Activated naive CD8-positive, alpha-beta T cell treated with anti-CD3 and anti-CD28 coated beads, Interleukin-2, amount 50 U/mL, for 24 hours (primary cell): ENCODE data around the gene RAB11FIP3.

Experiments used
- ATAC-seq: fragments of 150-1000 bp; cut with Tn5 transposase; one replicate; pipeline ENCODE4 v1.10.0; 2021
- DNase-seq: peaks from one replicate; pipeline ENCODE4 v3.0.0; 2021
- H3K27ac Mint-ChIP-seq: one replicate; pipeline ENCODE4 v1.8.0; 2021; ENCODE audit warnings: mild to moderate bottlenecking, mixed read lengths
- H3K27me3 Mint-ChIP-seq: one replicate; pipeline ENCODE4 v1.8.0; 2021; ENCODE audit warnings: mixed read lengths
- H3K36me3 Mint-ChIP-seq: one replicate; pipeline ENCODE4 v1.8.0; 2021; ENCODE audit warnings: low read depth, mixed read lengths
- H3K4me1 Mint-ChIP-seq: one replicate; pipeline ENCODE4 v1.8.0; 2021; ENCODE audit warnings: mixed read lengths
- H3K4me3 Mint-ChIP-seq: one replicate; pipeline ENCODE4 v1.8.0; 2021; ENCODE audit warnings: mild to moderate bottlenecking, moderate library complexity, mixed read lengths
- H3K9me3 Mint-ChIP-seq: one replicate; pipeline ENCODE4 v1.8.0; 2021; ENCODE audit warnings: mixed read lengths

Gene RAB11FIP3

GRCh38 chr16:515939-516226 lies 90.4 kb downstream of the RAB11FIP3 start:
- Mint-ChIP-seq H3K9me3 (no peaks in the 10 kb centered on the region), H3K4me3 (no peak overlapping the region), H3K36me3 (no peaks in the 10 kb centered on the region), H3K27me3 (no peaks in the 10 kb centered on the region), H3K4me1 (no peaks in the 10 kb centered on the region), H3K27ac (no peak overlapping the region)
- ATAC-seq (no peak), DNase-seq (no peak)

DNA sequence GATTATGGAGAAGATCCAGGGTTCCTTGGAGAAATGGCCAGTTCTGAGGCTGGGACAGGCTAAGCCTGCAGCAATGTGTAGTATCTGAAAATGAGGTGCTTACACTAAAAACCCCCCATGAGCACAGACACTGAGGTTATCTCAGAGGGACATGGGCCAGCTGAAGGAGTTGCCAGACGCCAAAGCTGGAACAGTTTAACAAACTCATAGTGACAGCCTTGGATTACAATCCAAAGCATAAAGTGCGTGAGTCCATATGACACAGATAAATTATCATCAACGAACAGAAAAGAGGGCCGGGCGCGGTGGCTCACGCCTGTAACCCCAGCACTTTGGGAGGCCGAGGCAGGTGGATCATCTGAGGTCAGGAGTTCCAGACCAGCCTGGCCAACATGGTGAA lies 90.9 kb downstream of the RAB11FIP3 start:
- no peak overlapping the region for H3K27ac Mint-ChIP-seq
- no peaks in the 10 kb centered on the region for H3K9me3 Mint-ChIP-seq
- no peak for ATAC-seq
- H3K4me3 Mint-ChIP-seq, result no peak overlapping the region
- H3K36me3 Mint-ChIP-seq, result no peaks in the 10 kb centered on the region
- no peaks in the 10 kb centered on the region for H3K27me3 Mint-ChIP-seq
- no peak for DNase-seq
- no peaks in the 10 kb centered on the region for H3K4me1 Mint-ChIP-seq

- no peaks in the 10 kb centered on the region for H3K27me3 Mint-ChIP-seq
- H3K9me3 Mint-ChIP-seq, result no peaks in the 10 kb centered on the region
- H3K27ac Mint-ChIP-seq, result no peak overlapping the region
- peaks cover 6% of the 10 kb centered on the region for H3K4me1 Mint-ChIP-seq
- no peaks in the 10 kb centered on the region for H3K36me3 Mint-ChIP-seq
- ATAC-seq, result no peak
- no peak overlapping the region for H3K4me3 Mint-ChIP-seq
- DNase-seq, result no peak
Observed at GRCh38 chr16:518858-519257, 93.4 kb downstream of the RAB11FIP3 start.

DNA sequence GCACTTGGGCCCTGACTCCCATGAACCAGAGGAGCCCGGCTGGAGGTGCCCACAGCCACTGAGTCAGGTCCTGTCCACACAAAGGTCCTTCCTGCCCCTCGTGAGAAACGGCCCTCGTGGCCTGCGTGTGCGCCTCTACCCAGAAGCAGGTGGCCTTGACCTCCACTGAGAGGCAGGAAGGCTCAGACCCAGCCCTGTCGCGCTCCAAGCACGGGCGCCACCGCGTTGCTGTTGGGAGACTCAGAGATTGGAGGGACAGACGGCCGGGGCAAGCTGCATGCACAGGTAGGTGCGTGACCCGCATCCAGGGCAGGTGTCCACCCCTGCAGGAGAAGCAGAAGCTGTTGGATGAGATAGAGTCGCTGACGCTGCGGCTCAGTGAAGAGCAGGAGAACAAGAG lies 94.0 kb downstream of the RAB11FIP3 start:
- no peak overlapping the region for H3K27ac Mint-ChIP-seq
- no peaks in the 10 kb centered on the region for H3K9me3 Mint-ChIP-seq
- peaks cover 11% of the 10 kb centered on the region for H3K4me1 Mint-ChIP-seq
- H3K4me3 Mint-ChIP-seq, result no peak overlapping the region
- H3K36me3 Mint-ChIP-seq, result no peaks in the 10 kb centered on the region
- H3K27me3 Mint-ChIP-seq, result no peaks in the 10 kb centered on the region
- ATAC-seq, result no peak
- no peak for DNase-seq

DNA sequence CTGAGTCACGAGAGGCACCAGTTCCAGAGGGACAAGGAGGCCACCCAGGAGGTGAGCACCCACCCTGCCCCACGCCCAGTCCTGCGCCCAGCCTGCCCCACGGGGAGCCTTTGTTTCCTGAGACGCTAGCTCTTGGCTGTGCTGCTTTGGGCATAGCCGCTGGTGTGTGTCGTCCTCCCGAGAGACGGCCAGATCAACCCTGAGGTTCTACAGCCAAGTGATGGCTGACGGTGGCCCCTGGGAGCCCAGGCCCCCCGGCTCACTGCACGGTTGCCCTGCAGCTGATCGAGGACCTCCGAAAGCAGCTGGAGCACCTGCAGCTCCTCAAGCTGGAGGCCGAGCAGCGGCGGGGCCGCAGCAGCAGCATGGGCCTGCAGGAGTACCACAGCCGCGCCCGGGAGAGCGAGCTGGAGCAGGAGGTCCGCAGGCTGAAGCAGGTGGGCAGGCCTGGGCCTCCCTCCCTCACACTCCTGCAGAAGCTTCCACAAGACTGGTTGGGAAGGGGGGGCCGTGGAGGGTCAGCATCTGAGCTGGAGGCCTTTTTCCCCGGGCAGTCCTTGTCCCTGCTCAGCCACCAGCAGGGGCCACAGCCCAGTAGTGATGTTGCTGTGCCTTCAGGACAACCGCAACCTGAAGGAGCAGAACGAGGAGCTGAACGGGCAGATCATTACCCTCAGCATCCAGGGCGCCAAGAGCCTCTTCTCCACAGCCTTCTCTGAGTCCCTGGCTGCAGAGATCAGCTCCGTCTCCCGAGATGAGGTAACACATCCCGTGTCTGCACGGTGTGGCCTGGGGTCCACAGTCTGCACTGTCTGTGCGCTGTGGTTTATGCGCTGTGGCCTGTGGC lies 94.6 kb downstream of the RAB11FIP3 start:
- Mint-ChIP-seq H3K36me3 (no peaks in the 10 kb centered on the region), H3K4me1 (peaks cover 17% of the 10 kb centered on the region), H3K27me3 (no peaks in the 10 kb centered on the region), H3K4me3 (no peak overlapping the region), H3K27ac (no peak overlapping the region), H3K9me3 (no peaks in the 10 kb centered on the region)
- DNase-seq (no peak), ATAC-seq (no peak)

DNA sequence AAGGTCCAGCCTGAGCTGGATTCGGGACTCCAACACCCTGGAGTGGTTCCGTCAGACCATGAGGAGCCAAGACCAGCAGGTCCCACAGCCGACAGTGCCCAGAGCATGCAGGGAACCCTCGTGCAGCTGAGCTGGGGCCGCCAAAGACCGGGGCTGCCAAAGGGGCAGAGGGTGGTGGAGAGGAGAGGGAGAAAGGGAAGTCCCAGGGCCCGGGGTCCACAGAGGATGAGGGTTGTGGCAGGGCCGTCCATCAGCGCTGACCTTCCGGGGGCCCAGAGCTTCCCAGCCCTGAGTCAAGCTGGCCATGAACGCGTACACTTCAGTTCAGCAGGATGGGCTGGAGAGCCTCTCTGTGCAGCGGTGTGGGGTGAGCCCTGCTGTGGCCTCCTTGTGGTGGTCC lies 95.4 kb downstream of the RAB11FIP3 start:
- no peaks in the 10 kb centered on the region for H3K27me3 Mint-ChIP-seq
- peaks cover 25% of the 10 kb centered on the region for H3K4me1 Mint-ChIP-seq
- ATAC-seq (no peak), DNase-seq (no peak)
- H3K9me3 Mint-ChIP-seq, result no peaks in the 10 kb centered on the region
- H3K27ac Mint-ChIP-seq, result no peak overlapping the region
- H3K4me3 Mint-ChIP-seq, result no peak overlapping the region
- H3K36me3 Mint-ChIP-seq, result peaks cover 4% of the 10 kb centered on the region

DNA sequence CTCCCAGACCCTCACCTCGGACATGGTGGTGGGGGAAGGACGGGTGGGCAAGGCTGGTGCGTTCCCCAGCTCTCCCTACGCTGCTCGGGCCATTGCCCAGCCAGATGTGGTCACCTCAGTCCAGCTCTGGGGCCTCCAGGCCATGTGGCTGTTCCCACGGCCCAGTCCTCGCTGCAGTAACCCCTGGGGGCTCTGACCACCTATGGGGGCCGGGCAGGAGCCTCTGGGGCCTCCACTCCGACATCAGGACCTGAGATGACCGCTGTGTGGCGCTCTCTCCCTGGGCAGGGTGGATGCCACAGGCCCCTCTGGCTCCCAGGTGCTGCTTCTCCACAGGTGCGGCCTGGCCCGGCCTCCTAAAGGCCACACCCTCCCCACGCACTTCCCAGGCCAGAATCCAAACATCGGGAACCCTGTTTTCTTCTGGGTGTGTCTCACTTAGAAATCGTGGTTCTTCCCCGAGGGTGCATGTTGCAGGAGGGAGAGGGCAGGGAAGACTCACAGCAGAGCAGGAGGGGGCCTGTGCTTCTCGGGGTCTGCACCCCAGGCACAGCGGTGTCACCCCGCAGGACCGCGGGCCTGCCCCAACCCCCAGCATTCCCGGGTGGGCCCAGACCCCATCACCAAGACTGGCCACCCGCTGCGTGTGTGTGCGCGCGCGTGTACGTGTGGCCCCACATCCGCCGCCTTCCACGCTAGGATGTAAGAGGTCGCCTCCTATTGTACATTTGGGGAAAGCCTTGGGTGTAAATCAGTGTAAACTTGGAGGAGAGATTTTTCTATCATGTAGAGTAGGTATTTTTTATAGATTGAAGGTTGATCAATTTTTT lies 96.1 kb downstream of the RAB11FIP3 start:
- H3K4me1 Mint-ChIP-seq, result peaks cover 28% of the 10 kb centered on the region
- no peak overlapping the region for H3K27ac Mint-ChIP-seq
- H3K27me3 Mint-ChIP-seq, result no peaks in the 10 kb centered on the region
- no peak for ATAC-seq
- peaks cover 4% of the 10 kb centered on the region for H3K36me3 Mint-ChIP-seq
- H3K4me3 Mint-ChIP-seq, result no peak overlapping the region
- no peaks in the 10 kb centered on the region for H3K9me3 Mint-ChIP-seq
- no peak for DNase-seq

- Mint-ChIP-seq H3K36me3 (peaks cover 4% of the 10 kb centered on the region), H3K9me3 (no peaks in the 10 kb centered on the region), H3K4me3 (no peak overlapping the region), H3K4me1 (peaks cover 29% of the 10 kb centered on the region), H3K27ac (no peak overlapping the region), H3K27me3 (no peaks in the 10 kb centered on the region)
- ATAC-seq, result no peak
- no peak for DNase-seq
Observed at GRCh38 chr16:522320-523096, 97.1 kb downstream of the RAB11FIP3 start.

GRCh38 chr16:523097-523741 lies 97.8 kb downstream of the RAB11FIP3 start:
- H3K9me3 Mint-ChIP-seq, result no peaks in the 10 kb centered on the region
- H3K27me3 Mint-ChIP-seq, result no peaks in the 10 kb centered on the region
- no peak for DNase-seq
- H3K36me3 Mint-ChIP-seq, result peaks cover 4% of the 10 kb centered on the region
- H3K4me3 Mint-ChIP-seq, result no peak overlapping the region
- ATAC-seq, result no peak
- H3K27ac Mint-ChIP-seq, result peak overlapping the region; percentile 56
- peaks cover 29% of the 10 kb centered on the region for H3K4me1 Mint-ChIP-seq

DNA sequence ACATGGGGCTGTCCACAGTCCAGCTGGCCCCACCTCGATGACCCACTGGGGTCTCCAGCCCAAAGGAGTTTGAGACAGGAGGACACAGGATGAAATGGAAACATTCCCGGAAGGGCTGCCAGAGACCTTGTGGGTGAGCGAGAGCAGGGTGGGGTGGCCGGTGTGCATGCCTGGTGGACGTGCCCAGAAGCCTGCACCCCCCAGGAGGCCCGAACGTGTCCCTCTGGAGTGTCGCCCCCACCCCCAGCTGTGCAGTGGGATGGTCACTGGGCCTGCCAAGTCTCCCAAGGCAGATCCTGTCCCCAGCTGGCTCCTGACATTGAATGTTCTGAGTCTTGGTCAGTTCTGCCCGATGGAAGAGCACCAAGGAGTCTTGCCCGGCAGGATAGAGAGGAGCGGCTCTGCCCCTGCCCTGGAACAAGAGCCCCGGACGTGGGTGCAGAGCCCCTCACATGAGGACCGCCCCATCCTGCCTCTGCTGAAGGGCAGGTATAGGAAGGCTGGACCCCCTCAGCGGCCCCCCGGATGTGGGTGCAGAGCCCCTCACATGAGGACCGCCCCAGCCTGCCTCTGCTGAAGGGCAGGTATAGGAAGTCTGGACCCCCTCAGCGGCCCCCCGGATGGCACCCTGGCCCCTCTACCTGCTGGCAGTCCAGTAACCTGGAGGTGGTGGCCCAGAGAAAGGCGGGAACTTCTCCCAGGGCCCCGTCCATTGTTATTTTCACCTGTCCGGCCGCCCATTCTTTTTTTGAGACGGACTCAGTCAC lies 99.0 kb downstream of the RAB11FIP3 start:
- peaks cover 11% of the 10 kb centered on the region for H3K36me3 Mint-ChIP-seq
- no peak for DNase-seq
- H3K27ac Mint-ChIP-seq, result peak overlapping the region; percentile 56
- H3K27me3 Mint-ChIP-seq, result no peaks in the 10 kb centered on the region
- peaks cover 37% of the 10 kb centered on the region for H3K4me1 Mint-ChIP-seq
- H3K9me3 Mint-ChIP-seq, result no peaks in the 10 kb centered on the region
- peak overlapping the region; percentile 90 for H3K4me3 Mint-ChIP-seq
- ATAC-seq, result no peak

DNA sequence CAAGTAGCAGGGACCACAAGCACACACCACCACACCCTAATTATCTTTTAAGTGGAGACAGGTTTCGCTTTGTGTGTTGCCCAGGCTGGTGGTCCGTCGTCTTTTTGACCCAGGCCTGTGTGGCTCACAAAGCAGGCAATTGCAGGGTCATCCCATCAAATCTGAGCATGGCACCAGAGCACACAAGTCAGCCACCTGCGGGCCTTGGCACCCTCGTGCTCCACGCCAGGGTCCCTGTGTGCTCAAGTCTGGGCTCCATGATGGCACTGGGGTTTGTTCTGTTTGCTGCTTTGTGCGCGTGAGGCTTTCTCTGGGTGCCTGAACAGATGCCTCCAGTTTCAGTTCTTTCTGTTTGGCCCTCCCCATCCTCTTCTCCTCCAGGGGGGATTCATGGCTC lies 99.7 kb downstream of the RAB11FIP3 start:
- ATAC-seq, result no peak
- H3K27me3 Mint-ChIP-seq, result no peaks in the 10 kb centered on the region
- DNase-seq, result no peak
- H3K27ac Mint-ChIP-seq, result peak overlapping the region; percentile 99
- peak overlapping the region; percentile 90 for H3K4me3 Mint-ChIP-seq
- H3K36me3 Mint-ChIP-seq, result peaks cover 11% of the 10 kb centered on the region
- H3K9me3 Mint-ChIP-seq, result no peaks in the 10 kb centered on the region
- H3K4me1 Mint-ChIP-seq, result peaks cover 43% of the 10 kb centered on the region

- ATAC-seq (peak; percentile 72), DNase-seq (peak; percentile 72)
- H3K9me3 Mint-ChIP-seq, result no peaks in the 10 kb centered on the region
- H3K36me3 Mint-ChIP-seq, result peaks cover 11% of the 10 kb centered on the region
- H3K27me3 Mint-ChIP-seq, result no peaks in the 10 kb centered on the region
- H3K27ac Mint-ChIP-seq, result peak overlapping the region; percentile 99
- H3K4me1 Mint-ChIP-seq, result peaks cover 46% of the 10 kb centered on the region
- H3K4me3 Mint-ChIP-seq, result peak overlapping the region; percentile 90
Observed at GRCh38 chr16:525520-526180, 100.2 kb downstream of the RAB11FIP3 start.

GRCh38 chr16:526181-527014 lies 100.9 kb downstream of the RAB11FIP3 start:
- ATAC-seq, result no peak
- H3K4me3 Mint-ChIP-seq, result peak overlapping the region; percentile 90
- H3K36me3 Mint-ChIP-seq, result peaks cover 11% of the 10 kb centered on the region
- H3K4me1 Mint-ChIP-seq, result peaks cover 48% of the 10 kb centered on the region
- no peaks in the 10 kb centered on the region for H3K9me3 Mint-ChIP-seq
- no peaks in the 10 kb centered on the region for H3K27me3 Mint-ChIP-seq
- H3K27ac Mint-ChIP-seq, result peak overlapping the region; percentile 99
- no peak for DNase-seq
